ENCODE data around the gene ST8SIA6.
A peak's percentile ranks its signal among the peaks of the same experiment; 100 is the strongest.
"Not testable (repeated sequence)": the region's sequence is repeated elsewhere in the genome, so short reads cannot be mapped to it uniquely, and the experiment has no call there.

The ST8SIA6 gene

GRCh38 chr10:17348501-17349349 is 105.7 kb downstream of the ST8SIA6 start:
- peak in 5 of 56 donors; percentile 0 to 7 (median 3) for DNase-seq

- DNase-seq = no peak
Measured at GRCh38 chr10:17348011-17348500, 106.3 kb downstream of the ST8SIA6 start.

- DNase-seq = no peak
Measured at GRCh38 chr10:17344206-17344605, 110.2 kb downstream of the ST8SIA6 start.

- no peak for DNase-seq
Measured at GRCh38 chr10:17343118-17343517, 111.3 kb downstream of the ST8SIA6 start.

- DNase-seq = no peak
Measured at GRCh38 chr10:17340144-17340829, 114.1 kb downstream of the ST8SIA6 start.

GRCh38 chr10:17335065-17335464 is 119.3 kb downstream of the ST8SIA6 start:
- no peak for DNase-seq

GRCh38 chr10:17330501-17330900 is 123.9 kb downstream of the ST8SIA6 start:
- DNase-seq = no peak

GRCh38 chr10:17326377-17326776 is 128.0 kb downstream of the ST8SIA6 start:
- DNase-seq = no peak

GRCh38 chr10:17321957-17322356 is 132.4 kb downstream of the ST8SIA6 start:
- not testable (repeated sequence) for DNase-seq

GRCh38 chr10:17316488-17317170 is 137.8 kb downstream of the ST8SIA6 start:
- DNase-seq = no peak

- DNase-seq = no peak
Measured at GRCh38 chr10:17309435-17309834, 145.0 kb downstream of the ST8SIA6 start.

- DNase-seq = no peak
Measured at GRCh38 chr10:17307123-17307522, 147.3 kb downstream of the ST8SIA6 start.

GRCh38 chr10:17292375-17292774 is 162.0 kb downstream of the ST8SIA6 start:
- no peak for DNase-seq

GRCh38 chr10:17290226-17290625 is 164.2 kb downstream of the ST8SIA6 start:
- DNase-seq = no peak

- no peak for DNase-seq
Measured at GRCh38 chr10:17289763-17290162, 164.6 kb downstream of the ST8SIA6 start.

GRCh38 chr10:17286562-17287550 is 167.5 kb downstream of the ST8SIA6 start:
- no peak for DNase-seq

- no peak for DNase-seq
Measured at GRCh38 chr10:17282311-17282710, 172.1 kb downstream of the ST8SIA6 start.

GRCh38 chr10:17278607-17279240 is 175.7 kb downstream of the ST8SIA6 start:
- no peak for DNase-seq

GRCh38 chr10:17276756-17277424 is 177.5 kb downstream of the ST8SIA6 start:
- no peak for DNase-seq

- no peak for DNase-seq
Measured at GRCh38 chr10:17273403-17273802, 181.0 kb downstream of the ST8SIA6 start.
